Osteoblast (primary cell): Measurements from ENCODE around the gene CSRNP2. TPM values are rescaled to one million over a fixed set of nuclear protein-coding genes. Genes with fewer than 3 reads are reported as not detected.

Experiments used
- DNase-seq: peaks from one replicate; pipeline ENCODE4 v3.0.0; 2011; ENCODE audit warnings: low spot score, mixed read lengths; ENCODE audit not compliant: insufficient read length; ENCODE audit errors: missing footprints
- H2AFZ ChIP-seq: 2 replicates; pipeline ENCODE4 v1.6.0; 2011; ENCODE audit warnings: mild to moderate bottlenecking, low read length
- H3K27ac ChIP-seq: 2 replicates; pipeline ENCODE4 v1.5.1; 2011; ENCODE audit warnings: mild to moderate bottlenecking, low read depth, low read length, moderate library complexity
- H3K27me3 ChIP-seq: 2 replicates; pipeline ENCODE4 v1.6.0; 2012; ENCODE audit warnings: mild to moderate bottlenecking, control low read depth, inconsistent platforms, low read length, moderate library complexity; ENCODE audit not compliant: insufficient read depth
- H3K36me3 ChIP-seq: 2 replicates; pipeline ENCODE4 v1.5.1; 2011; ENCODE audit warnings: mild to moderate bottlenecking, low read length, control low read depth, moderate library complexity; ENCODE audit not compliant: insufficient read depth
- H3K4me1 ChIP-seq: 2 replicates; pipeline ENCODE4 v1.5.1; 2011; ENCODE audit warnings: mild to moderate bottlenecking, low read length, control low read depth, moderate library complexity; ENCODE audit not compliant: insufficient read depth
- H3K4me2 ChIP-seq: 2 replicates; pipeline ENCODE4 v1.6.0; 2011; ENCODE audit warnings: mild to moderate bottlenecking, low read length; ENCODE audit not compliant: insufficient read depth
- H3K4me3 ChIP-seq: fragments of 200-600 bp; sonication (generic); 3 replicates; pipeline ENCODE4 v1.5.1; 2012; ENCODE audit warnings: mild to moderate bottlenecking, low read length, inconsistent platforms; ENCODE audit not compliant: insufficient read depth
- H3K79me2 ChIP-seq: 2 replicates; pipeline ENCODE4 v1.6.0; 2012; ENCODE audit warnings: mild to moderate bottlenecking, low read length, control low read depth, inconsistent platforms; ENCODE audit not compliant: insufficient read depth
- H3K9me3 ChIP-seq: 2 replicates; pipeline ENCODE4 v1.5.1; 2011; ENCODE audit warnings: low read depth, low read length, control low read depth
- H4K20me1 ChIP-seq: 2 replicates; pipeline ENCODE4 v1.6.0; 2012; ENCODE audit warnings: mild to moderate bottlenecking, low read length, control low read depth; ENCODE audit not compliant: insufficient read depth
- CTCF ChIP-seq: IDR thresholded peaks from 2 replicates; pipeline ENCODE4 v1.5.1; 2011; ENCODE audit warnings: mild to moderate bottlenecking, low read depth, low read length, moderate library complexity; ENCODE audit errors: extremely low read depth
- small RNA-seq: library from RNA; depleted of rRNA; stranded (forward); fragments of <200 nt; gene quantifications from one replicate; pipeline ENCODE3, GENCODE V24; 2012
- total RNA-seq: library from RNA; depleted of rRNA; stranded (reverse); fragments of >200 nt; gene quantifications from 2 replicates; pipeline ENCODE4 v1.2.3, GENCODE V29; 2012

The CSRNP2 gene
- total RNA-seq, 1 donor, result 30.0 TPM

GRCh38 chr12:51012570-51013236, 70.7 kb downstream of the CSRNP2 start:
- no peaks in the 10 kb centered on the region for H3K27me3 ChIP-seq
- DNase-seq, result no peak
- peaks cover 85% of the 10 kb centered on the region for H3K79me2 ChIP-seq
- TF ChIP-seq CTCF, result no peak
- peaks cover 10% of the 10 kb centered on the region for H3K4me1 ChIP-seq
- H3K27ac ChIP-seq, result no peak overlapping the region
- H3K4me3 ChIP-seq, result no peak overlapping the region
- no peaks in the 10 kb centered on the region for H3K9me3 ChIP-seq
- H2AFZ ChIP-seq, result no peak overlapping the region
- peaks cover 17% of the 10 kb centered on the region for H4K20me1 ChIP-seq
- peaks cover 7% of the 10 kb centered on the region for H3K36me3 ChIP-seq
- H3K4me2 ChIP-seq, result no peak overlapping the region

GRCh38 chr12:51011955-51012354, 71.4 kb downstream of the CSRNP2 start:
- Histone ChIP-seq H3K27me3 (no peaks in the 10 kb centered on the region), H3K4me3 (no peak overlapping the region), H3K36me3 (peaks cover 15% of the 10 kb centered on the region), H3K9me3 (no peaks in the 10 kb centered on the region), H2AFZ (no peak overlapping the region), H3K4me2 (no peak overlapping the region), H3K4me1 (peaks cover 10% of the 10 kb centered on the region), H3K27ac (no peak overlapping the region), H4K20me1 (peaks cover 12% of the 10 kb centered on the region), H3K79me2 (peaks cover 84% of the 10 kb centered on the region)
- peak; percentile 35 for DNase-seq
- TF ChIP-seq CTCF, result no peak

Small RNA genes within 50 kb of the gene (small RNA-seq; reads per million reads assigned to genes)
- gene RNU6-1273P (not detected), gene RNU6-87P (not detected)

Other genes with a start within 250 kb of the CSRNP2 start
- not detected in 2 replicates for gene TMPRSS12, start 240.7 kb downstream of the CSRNP2 start, total RNA-seq
- not detected in 2 replicates for gene HIGD1C, start 131.1 kb downstream of the CSRNP2 start, total RNA-seq
- gene SLC11A2, start 57.2 kb downstream of the CSRNP2 start, total RNA-seq, result 64.4 and 80.7 TPM in 2 replicates
- 54.8 and 56.1 TPM in 2 replicates for gene LETMD1, start 35.3 kb downstream of the CSRNP2 start, total RNA-seq
- gene TFCP2, start 89.5 kb upstream of the CSRNP2 start, total RNA-seq, result 7.6 and 8.3 TPM in 2 replicates
- gene POU6F1, start 134.5 kb upstream of the CSRNP2 start, total RNA-seq, result 6.8 and 7.6 TPM in 2 replicates
- gene DAZAP2, start 155.2 kb upstream of the CSRNP2 start, total RNA-seq, result 160 and 169 TPM in 2 replicates
- gene SMAGP, start 186.8 kb upstream of the CSRNP2 start, total RNA-seq, result 9.8 and 13.6 TPM in 2 replicates
- under 0.01 TPM in 1 of 2 replicates, not detected in the other for gene BIN2, start 240.6 kb upstream of the CSRNP2 start, total RNA-seq